HEK293 (cell line): ENCODE measurements around the gene ZFP3.
"Not testable (repeated sequence)": the region's sequence is repeated elsewhere in the genome, so short reads cannot be mapped to it uniquely, and the experiment has no call there.

ENCODE experiments used
- ATF2 ChIP-seq: fragments of 450-650 bp; formaldehyde crosslinking; IDR thresholded peaks from 2 replicates; pipeline ENCODE4 v1.5.1; 2016; ENCODE audit warnings: missing biosample characterization, missing genetic modification characterization, low read depth
- GFI1B ChIP-seq: fragments of 450-650 bp; formaldehyde crosslinking; IDR thresholded peaks from 2 replicates; pipeline ENCODE4 v1.5.1; 2016; ENCODE audit warnings: missing biosample characterization, missing genetic modification characterization
- TF ChIP-seq, protein P1 (sequence below): fragments of 450-650 bp; formaldehyde crosslinking; IDR thresholded peaks from 2 replicates; pipeline ENCODE4 v1.5.1; 2016; ENCODE audit warnings: missing biosample characterization, missing genetic modification characterization

- TF ChIP-seq GFI1B (tag by site-specific recombination); ATF2: not testable (repeated sequence)
- TF ChIP-seq, protein P1, sequence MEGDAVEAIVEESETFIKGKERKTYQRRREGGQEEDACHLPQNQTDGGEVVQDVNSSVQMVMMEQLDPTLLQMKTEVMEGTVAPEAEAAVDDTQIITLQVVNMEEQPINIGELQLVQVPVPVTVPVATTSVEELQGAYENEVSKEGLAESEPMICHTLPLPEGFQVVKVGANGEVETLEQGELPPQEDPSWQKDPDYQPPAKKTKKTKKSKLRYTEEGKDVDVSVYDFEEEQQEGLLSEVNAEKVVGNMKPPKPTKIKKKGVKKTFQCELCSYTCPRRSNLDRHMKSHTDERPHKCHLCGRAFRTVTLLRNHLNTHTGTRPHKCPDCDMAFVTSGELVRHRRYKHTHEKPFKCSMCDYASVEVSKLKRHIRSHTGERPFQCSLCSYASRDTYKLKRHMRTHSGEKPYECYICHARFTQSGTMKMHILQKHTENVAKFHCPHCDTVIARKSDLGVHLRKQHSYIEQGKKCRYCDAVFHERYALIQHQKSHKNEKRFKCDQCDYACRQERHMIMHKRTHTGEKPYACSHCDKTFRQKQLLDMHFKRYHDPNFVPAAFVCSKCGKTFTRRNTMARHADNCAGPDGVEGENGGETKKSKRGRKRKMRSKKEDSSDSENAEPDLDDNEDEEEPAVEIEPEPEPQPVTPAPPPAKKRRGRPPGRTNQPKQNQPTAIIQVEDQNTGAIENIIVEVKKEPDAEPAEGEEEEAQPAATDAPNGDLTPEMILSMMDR: not testable (repeated sequence)
These were observed 50.1 kb downstream of the ZFP3 start for GRCh38 chr17:5128387-5128786.
